ENCODE data around the gene ACP7. TPM values are rescaled to one million over a fixed set of nuclear protein-coding genes. Genes with fewer than 3 reads are reported as not detected.

ACP7 gene
- total and polyA plus RNA-seq, 2 experiments from 2014 or later: 0.27 to 0.45 TPM

DNA sequence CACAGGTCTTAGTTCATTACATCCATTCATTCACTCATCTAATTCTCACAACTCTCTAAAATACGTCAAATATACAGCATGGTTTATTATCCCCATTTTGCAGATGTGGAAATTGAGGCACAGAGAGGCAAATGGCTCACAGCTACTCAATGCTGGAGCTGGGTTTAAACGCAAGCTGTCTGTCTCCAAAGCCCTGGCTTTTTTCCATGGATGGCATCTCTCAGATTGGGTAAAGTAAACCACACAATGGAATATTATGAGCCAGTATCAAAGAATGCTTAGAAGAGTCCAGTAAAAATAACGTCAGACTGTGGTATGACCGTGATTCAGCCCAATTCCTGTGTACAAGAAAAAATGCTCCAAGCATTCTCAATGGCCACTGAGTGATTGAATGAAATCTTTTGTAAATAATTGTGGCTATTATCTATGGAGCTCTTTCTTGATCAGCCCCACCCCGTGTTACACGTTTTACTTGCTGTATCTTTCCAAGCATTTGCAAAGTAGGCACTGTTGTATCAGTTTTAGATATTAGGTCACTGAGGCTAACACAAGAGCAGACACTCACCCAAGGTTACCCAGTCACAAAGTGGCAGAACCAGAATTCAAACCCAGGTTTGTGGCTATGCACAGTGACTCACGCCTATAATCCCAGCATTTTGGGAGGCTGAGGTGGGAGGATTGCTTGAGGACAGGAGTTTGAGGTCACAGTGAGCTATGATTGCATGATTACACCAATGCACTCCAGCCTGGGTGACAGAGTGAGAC, 5.5 kb upstream of the ACP7 start (continued):
- TF ChIP-seq, protein P1, sequence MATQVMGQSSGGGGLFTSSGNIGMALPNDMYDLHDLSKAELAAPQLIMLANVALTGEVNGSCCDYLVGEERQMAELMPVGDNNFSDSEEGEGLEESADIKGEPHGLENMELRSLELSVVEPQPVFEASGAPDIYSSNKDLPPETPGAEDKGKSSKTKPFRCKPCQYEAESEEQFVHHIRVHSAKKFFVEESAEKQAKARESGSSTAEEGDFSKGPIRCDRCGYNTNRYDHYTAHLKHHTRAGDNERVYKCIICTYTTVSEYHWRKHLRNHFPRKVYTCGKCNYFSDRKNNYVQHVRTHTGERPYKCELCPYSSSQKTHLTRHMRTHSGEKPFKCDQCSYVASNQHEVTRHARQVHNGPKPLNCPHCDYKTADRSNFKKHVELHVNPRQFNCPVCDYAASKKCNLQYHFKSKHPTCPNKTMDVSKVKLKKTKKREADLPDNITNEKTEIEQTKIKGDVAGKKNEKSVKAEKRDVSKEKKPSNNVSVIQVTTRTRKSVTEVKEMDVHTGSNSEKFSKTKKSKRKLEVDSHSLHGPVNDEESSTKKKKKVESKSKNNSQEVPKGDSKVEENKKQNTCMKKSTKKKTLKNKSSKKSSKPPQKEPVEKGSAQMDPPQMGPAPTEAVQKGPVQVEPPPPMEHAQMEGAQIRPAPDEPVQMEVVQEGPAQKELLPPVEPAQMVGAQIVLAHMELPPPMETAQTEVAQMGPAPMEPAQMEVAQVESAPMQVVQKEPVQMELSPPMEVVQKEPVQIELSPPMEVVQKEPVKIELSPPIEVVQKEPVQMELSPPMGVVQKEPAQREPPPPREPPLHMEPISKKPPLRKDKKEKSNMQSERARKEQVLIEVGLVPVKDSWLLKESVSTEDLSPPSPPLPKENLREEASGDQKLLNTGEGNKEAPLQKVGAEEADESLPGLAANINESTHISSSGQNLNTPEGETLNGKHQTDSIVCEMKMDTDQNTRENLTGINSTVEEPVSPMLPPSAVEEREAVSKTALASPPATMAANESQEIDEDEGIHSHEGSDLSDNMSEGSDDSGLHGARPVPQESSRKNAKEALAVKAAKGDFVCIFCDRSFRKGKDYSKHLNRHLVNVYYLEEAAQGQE (IDR thresholded peaks at IDR 0.05; ENCODE audit: unreplicated experiment): no peak
- TF ChIP-seq EZH2 (IDR thresholded peaks at IDR 0.05; ENCODE audit: low read depth, unreplicated experiment): no peak

DNA sequence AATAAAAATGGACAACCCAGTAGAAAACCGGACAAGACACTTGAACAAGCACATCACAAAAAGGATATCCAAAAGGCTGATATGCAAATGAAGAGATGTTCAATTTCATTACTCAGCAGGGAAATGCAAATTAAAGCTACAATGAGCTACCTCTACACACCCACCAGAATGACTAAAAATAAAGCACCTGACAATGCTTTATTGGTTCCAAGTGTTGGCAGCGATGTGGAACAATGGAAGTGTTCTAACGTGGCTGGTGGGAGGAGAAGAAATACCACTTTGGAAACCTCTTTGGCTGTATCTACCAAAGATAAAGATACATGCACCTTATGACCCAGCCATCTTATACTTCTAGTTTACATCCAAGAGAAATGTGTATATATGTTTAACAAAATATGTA, 3.7 kb upstream of the ACP7 start:
- H3K4me3 Mint-ChIP-seq: no peak overlapping the region
- H3K36me3 Mint-ChIP-seq (ENCODE audit: low read depth): no peaks in the 10 kb centered on the region; the same call in 2 of the 3 replicates
- H3K4me3 ChIP-seq: no peak overlapping the region
- H3K79me2 ChIP-seq (replicated peaks; ENCODE audit: insufficient read depth): no peaks in the 10 kb centered on the region
- H3K27ac Mint-ChIP-seq: no peak overlapping the region
- no peaks in the 10 kb centered on the region for H3F3A ChIP-seq (replicated peaks; ENCODE audit: low read depth)
- no peaks in the 10 kb centered on the region for H4K20me1 ChIP-seq (replicated peaks; ENCODE audit: insufficient read depth)
- H2AFZ ChIP-seq: no peak overlapping the region
- peaks cover 15% of the 10 kb centered on the region for H3K4me1 ChIP-seq (ENCODE audit: insufficient read depth)
- H3K27ac ChIP-seq (ENCODE audit: low read depth): no peak overlapping the region
- no peak for ATAC-seq
- H3K36me3 ChIP-seq (ENCODE audit: insufficient read depth): no peaks in the 10 kb centered on the region
- H3K9me2 ChIP-seq (ENCODE audit: insufficient read depth): no peaks in the 10 kb centered on the region
- H3K27me3 Mint-ChIP-seq (ENCODE audit: insufficient read depth, low read depth, poor library complexity): peaks cover 31% of the 10 kb centered on the region
- H3K9me3 Mint-ChIP-seq: no peaks in the 10 kb centered on the region
- no peak overlapping the region for H3K4me2 ChIP-seq
- peaks cover 33% of the 10 kb centered on the region for H3K27me3 ChIP-seq (ENCODE audit: insufficient read depth)
- no peak for DNase-seq (ENCODE audit: low spot score)
- peaks cover 19% of the 10 kb centered on the region; the same call in 2 of the 3 replicates for H3K4me1 Mint-ChIP-seq
- TF ChIP-seq, protein P1 (IDR thresholded peaks at IDR 0.05; ENCODE audit: unreplicated experiment): no peak
- no peak for TF ChIP-seq CREB1 (CRISPR knock-in tag; IDR thresholded peaks at IDR 0.05; ENCODE audit: low read depth)
- TF ChIP-seq, protein P2, sequence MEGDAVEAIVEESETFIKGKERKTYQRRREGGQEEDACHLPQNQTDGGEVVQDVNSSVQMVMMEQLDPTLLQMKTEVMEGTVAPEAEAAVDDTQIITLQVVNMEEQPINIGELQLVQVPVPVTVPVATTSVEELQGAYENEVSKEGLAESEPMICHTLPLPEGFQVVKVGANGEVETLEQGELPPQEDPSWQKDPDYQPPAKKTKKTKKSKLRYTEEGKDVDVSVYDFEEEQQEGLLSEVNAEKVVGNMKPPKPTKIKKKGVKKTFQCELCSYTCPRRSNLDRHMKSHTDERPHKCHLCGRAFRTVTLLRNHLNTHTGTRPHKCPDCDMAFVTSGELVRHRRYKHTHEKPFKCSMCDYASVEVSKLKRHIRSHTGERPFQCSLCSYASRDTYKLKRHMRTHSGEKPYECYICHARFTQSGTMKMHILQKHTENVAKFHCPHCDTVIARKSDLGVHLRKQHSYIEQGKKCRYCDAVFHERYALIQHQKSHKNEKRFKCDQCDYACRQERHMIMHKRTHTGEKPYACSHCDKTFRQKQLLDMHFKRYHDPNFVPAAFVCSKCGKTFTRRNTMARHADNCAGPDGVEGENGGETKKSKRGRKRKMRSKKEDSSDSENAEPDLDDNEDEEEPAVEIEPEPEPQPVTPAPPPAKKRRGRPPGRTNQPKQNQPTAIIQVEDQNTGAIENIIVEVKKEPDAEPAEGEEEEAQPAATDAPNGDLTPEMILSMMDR (conservative IDR thresholded peaks at IDR 0.05; ENCODE audit: low read depth in 2 of 2): no peak
- TF ChIP-seq, protein P3, sequence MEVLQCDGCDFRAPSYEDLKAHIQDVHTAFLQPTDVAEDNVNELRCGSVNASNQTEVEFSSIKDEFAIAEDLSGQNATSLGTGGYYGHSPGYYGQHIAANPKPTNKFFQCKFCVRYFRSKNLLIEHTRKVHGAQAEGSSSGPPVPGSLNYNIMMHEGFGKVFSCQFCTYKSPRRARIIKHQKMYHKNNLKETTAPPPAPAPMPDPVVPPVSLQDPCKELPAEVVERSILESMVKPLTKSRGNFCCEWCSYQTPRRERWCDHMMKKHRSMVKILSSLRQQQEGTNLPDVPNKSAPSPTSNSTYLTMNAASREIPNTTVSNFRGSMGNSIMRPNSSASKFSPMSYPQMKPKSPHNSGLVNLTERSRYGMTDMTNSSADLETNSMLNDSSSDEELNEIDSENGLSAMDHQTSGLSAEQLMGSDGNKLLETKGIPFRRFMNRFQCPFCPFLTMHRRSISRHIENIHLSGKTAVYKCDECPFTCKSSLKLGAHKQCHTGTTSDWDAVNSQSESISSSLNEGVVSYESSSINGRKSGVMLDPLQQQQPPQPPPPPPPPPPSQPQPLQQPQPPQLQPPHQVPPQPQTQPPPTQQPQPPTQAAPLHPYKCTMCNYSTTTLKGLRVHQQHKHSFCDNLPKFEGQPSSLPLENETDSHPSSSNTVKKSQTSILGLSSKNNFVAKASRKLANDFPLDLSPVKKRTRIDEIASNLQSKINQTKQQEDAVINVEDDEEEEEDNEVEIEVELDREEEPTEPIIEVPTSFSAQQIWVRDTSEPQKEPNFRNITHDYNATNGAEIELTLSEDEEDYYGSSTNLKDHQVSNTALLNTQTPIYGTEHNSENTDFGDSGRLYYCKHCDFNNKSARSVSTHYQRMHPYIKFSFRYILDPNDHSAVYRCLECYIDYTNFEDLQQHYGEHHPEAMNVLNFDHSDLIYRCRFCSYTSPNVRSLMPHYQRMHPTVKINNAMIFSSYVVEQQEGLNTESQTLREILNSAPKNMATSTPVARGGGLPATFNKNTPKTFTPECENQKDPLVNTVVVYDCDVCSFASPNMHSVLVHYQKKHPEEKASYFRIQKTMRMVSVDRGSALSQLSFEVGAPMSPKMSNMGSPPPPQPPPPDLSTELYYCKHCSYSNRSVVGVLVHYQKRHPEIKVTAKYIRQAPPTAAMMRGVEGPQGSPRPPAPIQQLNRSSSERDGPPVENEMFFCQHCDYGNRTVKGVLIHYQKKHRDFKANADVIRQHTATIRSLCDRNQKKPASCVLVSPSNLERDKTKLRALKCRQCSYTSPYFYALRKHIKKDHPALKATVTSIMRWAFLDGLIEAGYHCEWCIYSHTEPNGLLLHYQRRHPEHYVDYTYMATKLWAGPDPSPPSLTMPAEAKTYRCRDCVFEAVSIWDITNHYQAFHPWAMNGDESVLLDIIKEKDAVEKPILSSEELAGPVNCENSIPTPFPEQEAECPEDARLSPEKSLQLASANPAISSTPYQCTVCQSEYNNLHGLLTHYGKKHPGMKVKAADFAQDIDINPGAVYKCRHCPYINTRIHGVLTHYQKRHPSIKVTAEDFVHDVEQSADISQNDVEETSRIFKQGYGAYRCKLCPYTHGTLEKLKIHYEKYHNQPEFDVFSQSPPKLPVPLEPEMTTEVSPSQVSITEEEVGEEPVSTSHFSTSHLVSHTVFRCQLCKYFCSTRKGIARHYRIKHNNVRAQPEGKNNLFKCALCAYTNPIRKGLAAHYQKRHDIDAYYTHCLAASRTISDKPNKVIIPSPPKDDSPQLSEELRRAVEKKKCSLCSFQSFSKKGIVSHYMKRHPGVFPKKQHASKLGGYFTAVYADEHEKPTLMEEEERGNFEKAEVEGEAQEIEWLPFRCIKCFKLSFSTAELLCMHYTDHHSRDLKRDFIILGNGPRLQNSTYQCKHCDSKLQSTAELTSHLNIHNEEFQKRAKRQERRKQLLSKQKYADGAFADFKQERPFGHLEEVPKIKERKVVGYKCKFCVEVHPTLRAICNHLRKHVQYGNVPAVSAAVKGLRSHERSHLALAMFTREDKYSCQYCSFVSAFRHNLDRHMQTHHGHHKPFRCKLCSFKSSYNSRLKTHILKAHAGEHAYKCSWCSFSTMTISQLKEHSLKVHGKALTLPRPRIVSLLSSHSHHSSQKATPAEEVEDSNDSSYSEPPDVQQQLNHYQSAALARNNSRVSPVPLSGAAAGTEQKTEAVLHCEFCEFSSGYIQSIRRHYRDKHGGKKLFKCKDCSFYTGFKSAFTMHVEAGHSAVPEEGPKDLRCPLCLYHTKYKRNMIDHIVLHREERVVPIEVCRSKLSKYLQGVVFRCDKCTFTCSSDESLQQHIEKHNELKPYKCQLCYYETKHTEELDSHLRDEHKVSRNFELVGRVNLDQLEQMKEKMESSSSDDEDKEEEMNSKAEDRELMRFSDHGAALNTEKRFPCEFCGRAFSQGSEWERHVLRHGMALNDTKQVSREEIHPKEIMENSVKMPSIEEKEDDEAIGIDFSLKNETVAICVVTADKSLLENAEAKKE (CRISPR knock-in tag; IDR thresholded peaks at IDR 0.05): no peak
- no peak for TF ChIP-seq EZH2 (IDR thresholded peaks at IDR 0.05; ENCODE audit: low read depth, unreplicated experiment)
- no peak for TF ChIP-seq JUNB (IDR thresholded peaks at IDR 0.05; ENCODE audit: unreplicated experiment)
- TF ChIP-seq NANOG (IDR thresholded peaks at IDR 0.05; ENCODE audit: borderline replicate concordance): no peak
- no peak for TF ChIP-seq EZH2phosphoT487 (IDR thresholded peaks at IDR 0.05; ENCODE audit: unreplicated experiment)
